T-helper 2 cell treated with Interferon-gamma antibody and Interleukin-4, amounts not matched to agents 100 ng/mL and 5 ng/mL, for 36 hours (primary cell): ENCODE results near the gene ESPN. TPM values are rescaled to one million over a fixed set of nuclear protein-coding genes. Genes with fewer than 3 reads are reported as not detected.

Experiments
- intact Hi-C: fragments of 100-400 bp; cut with micrococcal nuclease; formaldehyde crosslinking; loops from one replicate; pipeline ENCODE4 v1.15.1; 2023
- total RNA-seq: library from RNA; stranded (reverse); gene quantifications from 2 replicates; pipeline ENCODE4 v1.2.3, GENCODE V29; 2022

The ESPN gene
- total RNA-seq, 1 donor from 2014 or later: 1.1 TPM

DNA sequence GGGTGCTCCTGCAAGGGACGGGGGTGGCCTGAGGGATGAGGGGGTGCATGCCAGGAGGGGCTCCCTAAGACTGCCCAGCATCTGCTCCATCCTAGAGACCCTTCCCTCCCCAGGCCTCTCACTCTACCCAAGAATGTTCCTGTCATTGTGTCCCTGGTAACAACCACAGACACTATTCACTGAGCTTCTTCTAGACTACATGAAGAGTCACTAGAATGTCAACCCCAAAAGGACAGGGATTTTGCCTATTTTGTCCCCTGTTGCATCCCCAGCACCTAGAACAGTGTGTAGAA lies 38.5 kb downstream of the ESPN start:
- intact Hi-C loops: no loop called here

DNA sequence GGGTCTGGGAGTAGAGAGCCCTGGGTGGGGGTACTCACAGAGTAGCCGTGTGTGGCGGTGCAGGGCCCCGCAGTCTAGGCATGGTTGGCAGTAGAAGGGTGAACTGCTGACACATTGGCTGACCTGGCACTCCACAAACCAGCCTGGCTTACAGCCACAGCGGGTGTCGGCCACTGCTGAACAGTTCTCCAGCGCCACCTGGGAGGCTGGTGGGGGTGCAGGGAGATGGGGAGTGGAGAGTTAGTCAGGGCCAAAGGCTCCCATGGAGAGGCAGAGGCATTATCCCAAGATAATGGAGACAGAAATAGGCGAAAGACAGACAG lies 39.9 kb downstream of the ESPN start:
- intact Hi-C loops: loop anchor here (1.0 kb wide), 1 partner anchor 19 kb away; no protein-coding TSS in a partner anchor

DNA sequence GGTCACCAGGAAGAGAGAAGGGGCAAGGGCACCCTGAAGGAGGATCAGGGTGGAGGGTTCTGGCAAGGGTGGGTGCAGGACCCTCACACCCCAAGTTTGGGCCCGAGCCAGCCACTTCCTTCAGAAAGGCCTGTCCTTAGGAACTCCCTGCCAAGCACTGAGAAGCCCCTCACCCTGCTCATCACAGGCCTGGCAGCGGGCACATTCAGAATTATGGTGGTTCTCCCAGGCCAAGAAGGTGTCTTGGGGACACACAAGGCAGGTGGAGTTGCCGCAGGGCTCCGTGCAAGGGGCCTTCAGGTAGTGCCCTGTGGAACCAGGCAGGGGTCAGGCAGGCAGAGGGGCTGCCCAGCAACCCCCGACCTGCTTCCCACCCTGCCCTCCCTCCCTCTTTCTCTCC lies 40.3 kb downstream of the ESPN start:
- intact Hi-C loops: loop anchor here (1.0 kb wide), 1 partner anchor 20 kb away; no protein-coding TSS in a partner anchor

DNA sequence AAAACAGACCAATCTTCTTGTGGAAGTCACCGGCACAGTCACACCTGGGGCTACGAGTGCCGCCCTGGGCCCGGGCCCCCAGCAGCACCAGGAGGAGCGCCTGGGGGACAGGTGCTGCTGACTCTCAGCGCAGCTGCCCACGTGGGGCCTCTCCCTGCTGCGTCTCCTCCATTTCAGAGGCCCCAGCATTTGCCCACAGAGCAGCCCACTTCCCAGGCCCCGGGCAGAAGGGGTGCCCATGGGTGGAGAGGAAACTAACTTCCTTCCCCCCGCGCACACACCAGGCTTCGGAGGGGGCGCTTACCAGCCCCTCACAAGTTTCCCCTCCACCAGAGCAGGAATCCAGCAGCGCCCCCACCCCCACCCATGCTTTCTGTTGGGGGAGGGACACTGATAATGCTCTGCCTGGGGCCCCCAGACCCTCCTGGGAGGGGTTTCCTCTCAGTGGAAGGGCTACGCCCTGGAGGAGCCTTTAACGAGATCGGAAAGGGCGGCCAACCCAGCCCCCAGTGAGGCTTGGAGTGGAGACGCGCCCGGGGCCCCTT lies 41.0 kb downstream of the ESPN start:
- intact Hi-C loops: loop anchor here (2.0 kb wide), 1 partner anchor 25 kb away; no protein-coding TSS in a partner anchor

DNA sequence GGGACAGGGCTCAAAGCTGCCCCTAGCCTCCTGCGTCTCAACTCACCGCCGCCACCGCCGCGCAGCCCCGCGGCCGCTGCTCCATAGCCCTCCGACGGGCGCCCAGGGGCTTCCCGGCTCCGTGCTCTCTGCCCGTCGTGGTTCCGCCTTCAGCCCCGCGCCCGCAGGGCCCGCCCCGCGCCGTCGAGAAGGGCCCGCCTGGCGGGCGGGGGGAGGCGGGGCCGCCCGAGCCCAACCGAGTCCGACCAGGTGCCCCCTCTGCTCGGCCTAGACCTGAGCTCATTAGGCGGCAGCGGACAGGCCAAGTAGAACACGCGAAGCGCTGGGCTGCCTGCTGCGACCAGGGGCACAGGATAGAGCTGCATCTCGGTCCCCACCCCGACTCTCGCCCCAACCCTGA lies 41.4 kb downstream of the ESPN start, which contains the start of gene TNFRSF25:
TNFRSF25 (minus strand) TSS at position 151 of the 400 bp plus-strand sequence; CDS start at position 85, 66 bp downstream.
- intact Hi-C loops: loop anchor here (2.0 kb wide), 1 partner anchor 25 kb away; no protein-coding TSS in a partner anchor

DNA sequence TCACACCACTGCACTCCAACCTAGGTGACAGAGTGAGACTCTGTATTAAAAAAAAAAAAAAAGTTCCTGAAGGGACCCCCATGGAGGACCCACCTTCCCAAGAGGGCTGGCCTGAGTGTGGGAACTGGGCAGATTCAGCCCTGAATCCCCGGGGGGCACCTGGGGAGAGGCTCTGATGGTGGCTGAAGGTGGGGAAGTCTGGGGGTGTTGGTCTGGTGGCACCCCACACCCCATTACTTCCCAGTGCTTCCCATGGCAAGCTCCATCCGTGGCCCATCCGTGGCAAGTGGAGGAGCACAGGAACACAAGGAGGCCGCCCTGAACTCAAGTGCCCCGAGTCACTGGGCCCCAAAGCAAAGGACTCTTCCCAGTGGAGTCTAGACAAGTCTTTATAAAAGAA lies 42.2 kb downstream of the ESPN start:
- intact Hi-C loops: loop anchor here (2.0 kb wide), 1 partner anchor 26 kb away; no protein-coding TSS in a partner anchor

DNA sequence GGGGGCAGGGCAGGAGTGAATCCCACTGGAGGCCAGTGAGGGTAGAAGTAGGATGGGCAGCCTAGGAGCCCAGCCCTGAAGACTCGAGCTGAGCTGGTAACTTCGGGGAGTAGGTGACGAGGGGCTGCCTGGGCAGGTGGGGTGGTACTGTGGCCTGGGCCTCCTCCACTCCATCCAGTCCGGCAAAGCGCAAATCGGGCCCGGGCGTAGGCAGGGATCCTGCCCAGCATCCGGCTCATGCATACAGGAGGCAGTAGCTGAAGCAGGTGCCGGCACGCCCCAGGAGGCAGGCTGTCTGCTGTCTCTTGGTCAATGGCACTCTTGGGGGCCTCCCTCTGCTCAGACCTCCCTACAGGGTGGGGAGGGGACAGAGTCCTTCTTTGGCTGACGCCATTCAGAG lies 42.6 kb downstream of the ESPN start:
- intact Hi-C loops: loop anchor here (2.0 kb wide), 1 partner anchor 26 kb away; no protein-coding TSS in a partner anchor

DNA sequence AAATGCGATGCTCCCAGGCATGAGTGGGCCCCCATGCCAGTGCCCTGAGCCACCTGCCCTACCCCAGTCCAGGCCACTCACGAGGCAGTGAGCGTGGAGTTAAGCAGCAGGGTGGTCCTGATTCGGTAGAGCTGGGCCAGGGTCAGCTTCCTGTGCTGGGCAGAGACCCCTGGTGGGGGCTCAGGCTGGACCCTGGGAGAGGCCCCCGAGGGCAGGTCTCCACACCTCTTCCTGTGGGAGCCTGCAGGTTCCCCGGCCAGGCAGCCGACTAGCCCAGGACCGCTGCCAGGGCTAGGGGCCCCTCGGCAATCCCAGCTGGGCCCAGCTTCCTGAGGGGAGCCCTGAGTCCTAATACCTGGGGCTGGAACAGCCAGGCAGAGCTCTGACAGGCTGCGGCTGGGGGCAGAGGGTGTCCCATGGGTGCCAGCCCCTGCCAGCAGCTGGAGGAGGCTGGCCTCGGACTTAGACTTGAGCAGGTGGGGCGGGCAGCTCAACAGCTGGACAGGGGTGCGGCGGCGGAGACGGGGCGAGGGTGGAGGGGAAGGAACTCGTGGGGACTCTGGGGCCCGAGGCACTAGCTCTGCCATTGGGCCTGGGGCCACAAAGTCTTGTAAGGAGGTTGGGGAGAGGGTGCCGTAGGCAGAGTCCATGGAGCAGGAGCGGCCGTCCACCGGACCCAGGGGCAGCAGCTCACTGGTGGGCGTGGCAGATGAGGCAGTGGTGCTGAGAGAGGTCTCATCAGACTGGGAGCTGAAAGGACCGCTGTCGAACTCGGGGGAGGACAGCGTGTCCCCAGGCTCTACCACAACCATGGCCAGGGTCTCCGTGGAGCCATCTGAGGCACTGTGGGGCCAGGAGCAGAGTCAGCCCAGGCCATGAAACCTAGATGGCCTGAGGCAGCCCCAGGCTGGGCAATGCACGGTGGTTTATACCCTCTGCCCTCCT lies 43.4 kb downstream of the ESPN start:
- intact Hi-C loops: loop anchor here (2.0 kb wide), 1 partner anchor 27 kb away; no protein-coding TSS in a partner anchor

DNA sequence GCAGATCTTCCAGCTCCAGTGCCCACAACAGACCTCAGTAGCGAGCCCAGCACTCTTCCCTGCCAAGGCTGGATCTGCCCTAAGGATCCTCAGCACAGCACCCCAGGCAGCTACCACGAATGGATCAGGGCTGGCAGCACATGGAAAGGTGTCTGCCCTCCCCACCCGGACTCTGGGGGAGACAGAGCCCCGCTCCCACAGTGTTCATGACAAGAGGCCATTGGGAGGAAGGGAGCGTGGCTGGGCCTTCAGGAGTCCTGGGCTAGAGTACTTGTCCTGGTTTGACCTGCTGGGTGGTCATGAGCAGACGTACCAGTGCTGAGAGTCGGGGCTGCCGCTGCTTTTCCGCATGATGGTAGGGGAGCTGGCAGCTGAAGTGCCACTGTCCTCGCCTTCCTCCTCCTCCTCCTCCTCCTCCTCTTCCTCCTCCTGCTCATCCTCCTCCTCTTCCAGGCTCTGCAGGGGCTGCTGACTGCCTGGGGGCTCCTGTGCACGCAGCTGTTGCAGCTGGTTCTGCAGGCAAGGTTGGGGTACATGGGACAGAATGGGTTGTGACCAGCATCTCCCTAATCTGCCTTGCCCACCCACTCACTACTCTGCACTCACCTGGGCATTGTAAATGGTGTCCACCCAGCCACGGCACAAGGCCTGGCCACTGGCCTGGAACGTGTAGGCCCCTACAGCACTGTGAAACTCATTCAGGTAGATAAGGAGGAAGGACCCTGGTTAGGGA lies 44.3 kb downstream of the ESPN start:
- intact Hi-C loops: no loop called here

DNA sequence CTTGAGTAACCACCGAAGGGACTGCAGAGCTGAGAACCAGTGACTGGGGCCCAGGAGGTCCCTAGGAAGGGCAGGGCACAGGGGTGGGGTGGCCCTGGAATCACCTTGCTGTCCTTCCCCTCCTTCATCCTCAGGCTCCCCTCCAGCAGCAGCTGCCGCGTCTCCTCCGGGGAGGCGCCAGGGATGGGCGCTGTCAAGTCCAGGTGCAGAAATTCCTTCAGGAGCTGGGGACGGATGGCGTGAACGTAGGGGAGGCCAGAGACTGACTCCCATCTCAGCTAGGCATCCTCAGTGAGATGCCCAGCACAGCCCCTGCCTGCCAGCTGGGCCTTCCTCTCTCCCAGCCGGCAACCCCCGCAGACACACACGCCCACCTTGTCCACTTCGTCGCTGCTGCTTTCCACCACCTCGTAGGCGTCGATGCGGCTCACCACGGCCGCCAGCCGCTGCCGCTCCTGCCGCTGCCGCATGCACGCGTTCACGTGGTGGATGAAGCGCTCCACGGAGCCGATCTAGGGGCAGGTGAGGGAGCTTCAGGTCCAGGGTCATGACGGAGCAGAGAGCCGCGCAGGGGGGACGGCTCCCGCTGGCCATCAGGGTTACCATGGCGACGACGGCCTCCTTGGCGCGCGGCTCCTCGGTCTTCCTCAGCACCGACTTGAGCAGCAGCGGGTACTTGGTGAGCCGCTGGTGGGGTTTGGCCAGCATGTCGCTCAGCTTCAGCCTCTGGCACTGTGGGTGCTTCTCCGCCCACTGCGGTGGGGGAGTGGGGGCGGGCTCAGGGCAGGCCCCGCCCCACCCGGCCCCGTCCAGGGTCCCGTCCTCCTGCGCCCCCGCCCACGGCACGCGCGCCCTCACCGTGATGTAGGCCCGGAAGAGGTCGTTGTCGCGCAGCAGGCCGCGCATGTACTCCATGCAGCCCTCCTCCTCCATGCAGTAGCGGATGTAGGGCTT lies 45.8 kb downstream of the ESPN start:
- intact Hi-C loops: no loop called here

DNA sequence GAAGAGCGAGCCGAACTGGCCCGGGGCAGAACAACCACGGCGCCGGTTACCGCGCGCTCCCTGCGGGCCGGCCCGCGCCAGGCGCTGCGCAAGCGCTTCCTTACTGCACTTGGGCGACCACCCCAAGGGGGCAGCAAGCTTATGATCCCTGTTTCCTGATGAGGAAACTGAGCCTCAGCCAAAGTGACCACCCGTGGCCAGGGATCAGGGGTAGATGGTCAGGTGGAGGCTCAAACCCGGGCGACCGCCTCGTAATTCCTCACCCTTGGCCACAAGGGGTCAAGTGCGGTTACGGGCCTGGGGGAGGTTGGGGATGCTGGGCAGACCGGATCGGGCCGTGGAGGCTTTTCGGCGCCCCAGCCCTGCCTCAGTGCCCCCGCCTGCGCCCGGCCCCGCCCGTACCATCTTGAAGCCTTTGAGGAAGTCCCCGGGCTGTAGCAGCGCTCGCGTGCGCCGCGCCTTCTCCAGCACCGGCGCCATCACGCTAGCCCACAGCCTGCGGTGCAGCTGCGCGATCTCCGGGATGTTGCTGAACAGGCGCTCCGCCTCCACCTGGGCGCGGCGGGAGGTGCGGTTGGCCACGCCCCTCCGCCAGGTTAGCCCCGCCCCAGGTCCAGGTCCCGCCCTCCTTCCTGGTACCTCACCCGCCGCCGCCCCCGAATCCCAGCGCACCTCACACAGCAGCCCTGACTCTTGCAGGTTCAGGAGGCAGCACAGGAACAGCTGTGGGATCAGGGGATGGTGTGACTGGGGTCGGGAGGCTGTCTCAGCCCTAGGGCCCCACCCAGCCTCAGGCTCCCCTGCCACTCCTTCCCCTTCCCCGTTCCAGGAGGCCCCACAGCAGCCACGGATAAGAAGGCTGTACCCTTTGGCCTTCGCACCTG lies 46.8 kb downstream of the ESPN start:
- intact Hi-C loops: no loop called here

DNA sequence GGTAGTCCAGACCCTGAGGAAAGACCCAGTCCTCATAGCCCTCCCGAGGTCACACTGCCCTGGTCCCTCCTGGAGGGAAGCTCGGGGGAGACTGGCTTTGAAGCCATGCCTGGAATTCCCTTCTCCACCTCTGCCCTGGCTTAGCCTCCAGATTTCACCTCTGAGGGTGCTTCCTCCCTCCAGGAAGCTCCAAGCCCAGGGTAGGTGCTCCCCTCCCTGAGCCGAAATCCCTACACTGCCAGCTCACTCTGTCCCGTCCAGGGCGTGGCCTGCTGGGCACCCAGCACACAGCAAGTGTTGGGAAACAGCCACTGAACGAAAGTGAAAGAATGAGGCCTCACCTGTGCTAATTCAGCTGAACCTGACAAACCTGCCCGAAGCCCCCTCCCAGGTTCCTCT lies 47.4 kb downstream of the ESPN start:
- intact Hi-C loops: no loop called here

DNA sequence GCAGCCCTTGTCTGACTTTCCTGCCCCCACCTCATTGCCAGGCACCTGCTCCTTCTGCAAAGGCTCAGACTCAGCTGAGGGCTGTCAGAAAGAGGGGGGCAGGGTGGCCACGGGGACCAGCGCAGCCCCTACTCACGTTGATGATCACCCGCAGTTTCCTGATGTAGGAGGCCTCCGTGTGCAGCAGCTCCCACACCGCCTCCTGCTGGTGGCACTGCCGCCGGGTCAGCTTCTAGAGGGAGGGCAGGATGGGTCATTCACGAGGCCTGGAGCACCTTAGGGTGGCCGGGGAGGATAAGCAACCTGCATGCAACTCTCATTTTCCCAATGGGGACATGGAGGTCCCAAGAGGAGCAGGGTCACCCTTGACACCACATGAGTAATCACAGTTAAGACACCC lies 47.8 kb downstream of the ESPN start:
- intact Hi-C loops: no loop called here

DNA sequence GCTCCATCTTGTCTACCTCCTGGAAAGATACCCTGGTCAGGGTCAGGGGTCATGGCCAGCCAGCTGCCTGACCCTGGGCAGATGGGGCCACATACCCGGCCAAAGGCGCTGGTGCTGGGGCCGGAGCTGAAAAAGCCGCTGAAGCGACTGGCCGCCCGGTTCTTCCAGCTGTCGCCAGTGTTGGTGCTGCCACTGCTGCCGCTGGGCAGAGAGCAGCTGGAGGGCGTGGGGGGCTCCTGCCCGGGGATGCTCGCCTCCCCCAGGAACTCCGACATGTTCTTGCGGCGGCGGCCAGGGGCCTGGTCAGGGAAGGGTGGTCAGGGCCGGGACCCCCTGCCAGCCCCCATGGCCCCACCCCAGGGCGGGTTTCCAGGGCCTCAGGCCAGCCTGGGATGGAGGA lies 48.6 kb downstream of the ESPN start:
- intact Hi-C loops: no loop called here

DNA sequence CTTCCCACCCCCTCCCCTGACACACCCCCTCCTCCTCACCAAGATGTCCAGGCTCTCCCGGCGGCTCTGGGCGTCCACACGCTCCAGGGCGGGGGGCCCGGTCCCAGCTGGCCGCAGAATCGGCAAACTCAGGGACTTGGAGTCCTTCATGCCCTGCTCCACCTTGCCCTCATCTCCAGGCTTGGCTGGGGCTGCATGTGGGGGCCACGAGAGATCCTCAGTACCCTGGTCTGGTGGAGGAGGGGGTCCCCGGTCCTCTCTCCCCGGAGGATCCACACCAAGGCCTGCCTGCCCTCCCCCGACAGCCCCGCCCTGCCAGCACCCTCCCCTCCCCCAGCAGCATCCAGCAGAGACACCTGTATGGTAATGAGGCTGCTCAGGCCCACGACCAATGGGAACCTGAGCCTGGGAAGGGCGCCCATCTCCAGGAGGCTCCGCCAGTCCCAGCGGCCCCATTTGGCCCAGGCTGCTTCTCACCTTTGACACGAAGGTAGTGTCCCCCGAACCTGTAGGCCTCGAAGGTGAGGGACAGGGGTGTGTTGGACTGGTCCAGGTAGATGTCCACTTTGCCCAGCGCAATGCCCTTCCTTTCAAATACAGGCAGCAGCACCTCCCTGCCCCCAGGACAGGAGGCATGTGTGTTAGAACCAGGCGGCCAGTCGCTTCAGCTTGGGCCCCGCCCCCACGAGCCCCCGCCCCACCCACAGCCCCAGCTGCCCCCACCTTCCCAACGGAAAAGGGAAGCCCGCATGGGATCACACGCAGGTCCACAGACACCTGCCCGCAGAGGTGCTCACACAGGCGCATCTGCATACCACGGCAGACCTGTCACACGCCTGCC lies 49.6 kb downstream of the ESPN start:
- intact Hi-C loops: no loop called here

DNA sequence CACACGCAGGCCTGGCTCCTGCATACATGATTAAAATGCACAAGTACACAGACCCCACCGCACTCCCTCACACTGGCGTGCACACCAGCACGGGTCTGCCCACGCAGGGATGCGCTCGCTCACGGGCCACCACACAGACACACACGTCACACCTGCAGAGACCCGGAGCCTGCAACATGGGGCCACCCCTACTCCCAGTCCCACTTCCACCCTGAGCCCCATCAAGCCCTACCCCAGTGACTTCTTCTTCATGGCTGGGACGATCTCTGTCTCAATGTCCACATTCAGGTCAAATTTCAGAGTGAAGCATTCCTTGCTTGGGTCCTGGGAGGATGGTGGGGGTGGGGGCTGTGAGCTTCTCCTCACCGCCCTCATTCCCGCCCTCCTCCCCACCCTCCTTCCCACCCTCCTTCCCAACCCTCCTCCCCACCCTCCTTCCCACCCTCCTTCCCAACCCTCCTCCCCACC lies 50.3 kb downstream of the ESPN start:
- intact Hi-C loops: loop anchor here (1.0 kb wide), 2 partner anchors 30 to 229 kb away; no protein-coding TSS in a partner anchor

DNA sequence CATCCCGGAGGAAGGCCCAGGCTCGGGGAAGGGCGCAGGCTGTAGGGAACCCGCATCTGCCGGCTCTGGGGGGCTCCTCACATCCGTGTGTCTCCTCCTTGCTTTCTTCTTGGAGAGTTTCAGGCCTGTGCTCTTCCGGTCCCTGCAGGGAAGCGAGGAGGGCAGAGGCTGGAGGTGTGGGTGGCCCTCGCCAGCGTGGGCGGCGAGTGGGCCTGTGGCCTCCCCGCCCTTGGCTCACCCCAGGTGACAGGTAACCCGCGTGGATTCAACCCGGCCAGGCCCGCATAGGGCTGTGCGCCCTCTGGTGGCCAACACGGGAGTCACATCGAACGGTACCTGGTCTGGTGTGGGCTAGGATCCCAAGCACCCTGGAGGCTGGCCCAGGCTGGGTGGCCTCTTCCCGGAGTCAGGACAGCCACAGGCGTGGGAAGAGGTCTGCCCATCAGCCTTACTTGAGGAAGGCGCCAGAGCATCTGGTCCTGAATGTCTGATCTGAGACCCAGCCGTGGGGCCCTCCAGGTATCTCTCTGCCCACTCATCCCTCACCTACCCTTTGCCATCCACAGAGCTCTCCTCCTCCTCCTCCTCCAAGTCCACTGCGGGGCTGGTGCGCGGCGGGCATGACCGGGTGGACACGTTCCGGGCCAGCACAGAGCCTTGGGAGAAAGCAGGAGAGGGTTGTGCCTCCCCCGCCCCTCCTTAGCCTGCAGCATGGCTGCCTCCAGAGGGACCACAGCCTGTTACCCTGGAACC lies 51.0 kb downstream of the ESPN start:
- intact Hi-C loops: loop anchor here (1.0 kb wide), 2 partner anchors 30 to 229 kb away; no protein-coding TSS in a partner anchor

DNA sequence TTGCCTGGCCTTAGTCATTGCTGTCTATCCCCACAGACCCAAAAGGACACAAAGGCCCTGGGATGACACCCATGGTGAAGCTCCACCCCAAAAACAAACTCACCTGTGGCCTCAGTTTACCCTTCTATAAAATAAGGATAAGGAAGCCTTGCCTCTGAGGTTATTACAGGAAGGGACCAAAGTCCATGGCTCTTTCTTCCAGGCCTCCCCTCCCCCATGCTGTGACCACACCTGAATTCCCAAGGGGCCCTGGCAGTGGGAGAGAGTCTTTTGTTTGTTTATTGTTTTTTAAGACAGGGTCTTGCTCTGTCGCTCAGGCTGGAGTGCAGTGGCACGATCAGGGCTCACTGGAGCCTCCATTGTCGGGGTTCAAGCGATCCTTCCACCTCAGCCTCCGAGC lies 51.9 kb downstream of the ESPN start:
- intact Hi-C loops: no loop called here
